ENCODE results near the gene STK17B. TPM values are rescaled to one million over a fixed set of nuclear protein-coding genes. Genes with fewer than 3 reads are reported as not detected.

STK17B gene
- total RNA-seq, 1 experiment from 2014 or later, result 52.3 TPM

Other genes with a start within 250 kb of the STK17B start
- gene DNAH7, start 102.7 kb downstream of the STK17B start, total RNA-seq (2014; rRNA removed; shearing (Covaris generic)), result under 0.01 TPM in 1 of 2 replicates, not detected in the other